Measurements from ENCODE around the gene CYP2J2. TPM values are rescaled to one million over a fixed set of nuclear protein-coding genes. Genes with fewer than 3 reads are reported as not detected.
"Not testable (repeated sequence)": the region's sequence is repeated elsewhere in the genome, so short reads cannot be mapped to it uniquely, and the experiment has no call there.

Gene CYP2J2
- total RNA-seq, 1 donor from 2014 or later = 0.07 TPM

DNA sequence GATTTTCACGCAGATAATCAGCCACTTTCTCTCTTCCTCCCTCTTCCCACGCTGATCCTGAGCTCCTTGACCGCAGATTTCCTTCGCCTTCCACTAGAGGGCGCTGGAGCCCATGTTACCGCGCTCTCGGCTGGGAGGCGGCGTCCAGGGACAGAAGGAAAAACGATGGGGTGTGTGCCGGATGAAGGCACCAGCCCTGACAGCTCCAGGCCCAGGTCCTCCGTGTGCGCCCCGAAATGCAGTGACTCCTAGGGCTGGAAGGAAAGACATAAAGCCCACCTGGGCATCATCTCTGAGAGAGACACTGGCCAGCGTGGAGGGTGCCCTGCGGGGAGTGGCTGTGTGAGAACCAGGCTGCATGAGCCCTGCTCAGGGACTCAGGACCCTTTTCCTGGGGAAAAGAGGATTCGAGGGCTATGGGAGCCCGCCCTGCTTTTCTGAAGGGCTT is 44.9 kb upstream of the CYP2J2 start:
- peak; percentile 82 for DNase-seq (ENCODE audit: low spot score)
- Mint-ChIP-seq H3K27me3 (ENCODE audit: insufficient read depth, low read depth) (peaks cover 5% of the 10 kb centered on the region), H3K4me3 (peak overlapping the region; percentile 69), H3K4me1 (peaks cover 33% of the 10 kb centered on the region), H3K36me3 (no peaks in the 10 kb centered on the region), H3K9me3 (no peaks in the 10 kb centered on the region), H3K27ac (no peak overlapping the region)
- Histone ChIP-seq H3K4me1 (no peaks in the 10 kb centered on the region), H3F3A (ENCODE audit: low read depth) (no peaks in the 10 kb centered on the region), H3K79me2 (ENCODE audit: low read depth) (no peaks in the 10 kb centered on the region), H3K27me3 (peaks cover 15% of the 10 kb centered on the region), H3K4me3 (no peak overlapping the region), H2AFZ (replicated peaks) (peak overlapping the region; percentile 97), H4K20me1 (ENCODE audit: low read depth) (no peaks in the 10 kb centered on the region), H3K27ac (no peak overlapping the region), H3K9ac (no peak overlapping the region), H3K4me2 (peak overlapping the region; percentile 81), H3K9me3 (ENCODE audit: low read depth) (no peaks in the 10 kb centered on the region), H3K36me3 (no peaks in the 10 kb centered on the region)
- TF ChIP-seq EZH2phosphoT487 (IDR thresholded peaks at IDR 0.05) = no peak
- peak; percentile 99 for TF ChIP-seq CTCF (IDR thresholded peaks at IDR 0.05)

DNA sequence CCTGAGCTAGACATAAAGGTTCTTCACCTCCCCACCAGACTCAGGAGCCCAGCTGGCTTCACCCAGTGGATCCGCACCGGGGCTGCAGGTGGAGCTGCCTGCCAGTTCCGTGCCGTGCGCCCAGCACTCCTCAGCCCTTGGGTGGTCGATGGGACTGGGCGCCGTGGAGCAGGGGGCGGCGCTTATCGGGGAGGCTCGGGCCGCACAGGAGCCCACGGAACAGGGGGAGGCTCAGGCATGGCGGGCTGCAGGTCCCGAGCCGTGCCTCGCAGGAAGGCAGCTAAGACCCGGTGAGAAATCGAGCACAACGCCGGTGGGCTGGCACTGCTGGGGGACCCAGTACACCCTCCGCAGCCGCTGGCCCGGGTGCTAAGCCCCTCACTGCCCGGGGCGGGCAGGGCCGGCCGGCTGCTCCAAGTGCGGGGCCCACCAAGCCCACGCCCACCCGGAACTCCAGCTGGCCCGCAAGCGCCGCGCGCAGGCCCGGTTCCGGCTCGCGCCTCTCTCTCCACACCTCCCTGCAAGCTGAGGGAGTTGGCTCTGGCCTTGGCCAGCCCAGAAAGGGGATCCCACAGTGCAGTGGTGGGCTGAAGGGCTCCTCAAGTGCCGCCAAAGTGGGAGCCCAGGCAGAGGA is 43.1 kb upstream of the CYP2J2 start:
- H3K9ac ChIP-seq; H3K4me2 ChIP-seq; H3K9me3 ChIP-seq (ENCODE audit: low read depth); H3K79me2 ChIP-seq (ENCODE audit: low read depth); H3K27ac ChIP-seq; DNase-seq (ENCODE audit: low spot score); H3K27me3 Mint-ChIP-seq (ENCODE audit: insufficient read depth, low read depth); H3K27ac Mint-ChIP-seq; H3K4me3 Mint-ChIP-seq; H3K4me1 ChIP-seq; H3K36me3 ChIP-seq; H3K9me3 Mint-ChIP-seq; H2AFZ ChIP-seq (replicated peaks); H3K36me3 Mint-ChIP-seq; H3F3A ChIP-seq (ENCODE audit: low read depth); H4K20me1 ChIP-seq (ENCODE audit: low read depth); H3K4me3 ChIP-seq; H3K27me3 ChIP-seq: not testable (repeated sequence)
- H3K4me1 Mint-ChIP-seq = peaks cover 33% of the 10 kb centered on the region

DNA sequence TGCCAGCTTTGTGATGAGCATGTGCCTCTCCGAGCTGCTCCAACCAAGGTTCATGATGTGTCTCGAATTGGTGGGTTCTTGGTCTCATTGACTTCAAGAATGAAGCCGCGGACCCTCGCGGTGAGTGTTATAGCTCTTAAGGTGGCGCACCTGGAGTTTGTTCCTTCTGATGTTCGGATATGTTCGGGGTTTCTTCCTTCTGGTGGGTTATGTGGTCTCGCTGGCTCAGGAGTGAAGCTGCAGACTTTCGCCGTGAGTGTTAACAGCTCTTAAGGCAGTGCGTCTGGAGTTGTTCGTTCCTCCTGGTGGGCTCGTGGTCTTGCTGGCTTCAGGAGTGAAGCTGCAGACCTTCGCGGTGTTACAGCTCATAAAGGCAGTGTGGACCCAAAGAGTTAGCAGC is 42.2 kb upstream of the CYP2J2 start:
- H3K4me1 ChIP-seq; H3K79me2 ChIP-seq (ENCODE audit: low read depth); DNase-seq (ENCODE audit: low spot score); H3K36me3 ChIP-seq; H3K4me2 ChIP-seq; H3K27me3 ChIP-seq; H3F3A ChIP-seq (ENCODE audit: low read depth); H3K27ac ChIP-seq; H3K4me3 ChIP-seq; H3K9ac ChIP-seq; H3K9me3 Mint-ChIP-seq; H3K9me3 ChIP-seq (ENCODE audit: low read depth); H3K27me3 Mint-ChIP-seq (ENCODE audit: insufficient read depth, low read depth); H2AFZ ChIP-seq (replicated peaks); H3K4me3 Mint-ChIP-seq; H3K36me3 Mint-ChIP-seq; H4K20me1 ChIP-seq (ENCODE audit: low read depth): not testable (repeated sequence)
- Mint-ChIP-seq H3K4me1 (peaks cover 33% of the 10 kb centered on the region), H3K27ac (peak overlapping the region; percentile 57)

- Histone ChIP-seq H3K36me3 (no peaks in the 10 kb centered on the region), H3K9me3 (ENCODE audit: low read depth) (no peaks in the 10 kb centered on the region), H3K4me1 (no peaks in the 10 kb centered on the region), H3K79me2 (ENCODE audit: low read depth) (no peaks in the 10 kb centered on the region), H3K27ac (no peak overlapping the region), H3K9ac (no peak overlapping the region), H3F3A (ENCODE audit: low read depth) (no peaks in the 10 kb centered on the region), H3K4me3 (no peak overlapping the region), H2AFZ (replicated peaks) (no peak overlapping the region), H3K27me3 (no peaks in the 10 kb centered on the region), H3K4me2 (no peak overlapping the region), H4K20me1 (ENCODE audit: low read depth) (no peaks in the 10 kb centered on the region)
- Mint-ChIP-seq H3K9me3 (no peaks in the 10 kb centered on the region), H3K27me3 (ENCODE audit: insufficient read depth, low read depth) (no peaks in the 10 kb centered on the region), H3K4me1 (peaks cover 25% of the 10 kb centered on the region), H3K27ac (no peak overlapping the region), H3K36me3 (no peaks in the 10 kb centered on the region), H3K4me3 (no peak overlapping the region)
- TF ChIP-seq EZH2phosphoT487 (IDR thresholded peaks at IDR 0.05) = no peak
- no peak for TF ChIP-seq EZH2 (IDR thresholded peaks at IDR 0.05)
- no peak for TF ChIP-seq CTCF (IDR thresholded peaks at IDR 0.05)
- DNase-seq (ENCODE audit: low spot score) = no peak
Measured at GRCh38 chr1:59967780-59968179, 41.2 kb upstream of the CYP2J2 start.
